Measurements from ENCODE around the gene TXNL4A.

DNA sequence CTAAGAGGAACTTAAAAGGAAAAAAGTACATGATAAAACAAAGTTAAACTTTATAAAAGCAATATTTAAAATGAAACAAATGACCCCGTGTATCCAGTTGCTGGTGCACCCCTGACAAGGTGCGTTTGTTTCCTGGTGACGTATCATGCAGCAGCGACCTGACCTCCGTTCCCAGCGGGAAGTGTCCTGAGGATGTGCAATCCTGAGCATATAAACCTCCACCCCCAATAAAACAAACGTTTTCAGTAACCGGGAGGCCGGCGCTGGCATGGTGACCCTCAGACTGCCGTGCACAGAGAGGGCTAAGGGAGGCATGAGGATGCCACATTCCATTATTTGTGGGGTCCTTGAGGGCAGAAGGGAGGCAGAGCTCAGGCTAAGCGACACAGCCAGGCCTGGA, 51.7 kb downstream of the TXNL4A start:
- TF ChIP-seq, protein P1, sequence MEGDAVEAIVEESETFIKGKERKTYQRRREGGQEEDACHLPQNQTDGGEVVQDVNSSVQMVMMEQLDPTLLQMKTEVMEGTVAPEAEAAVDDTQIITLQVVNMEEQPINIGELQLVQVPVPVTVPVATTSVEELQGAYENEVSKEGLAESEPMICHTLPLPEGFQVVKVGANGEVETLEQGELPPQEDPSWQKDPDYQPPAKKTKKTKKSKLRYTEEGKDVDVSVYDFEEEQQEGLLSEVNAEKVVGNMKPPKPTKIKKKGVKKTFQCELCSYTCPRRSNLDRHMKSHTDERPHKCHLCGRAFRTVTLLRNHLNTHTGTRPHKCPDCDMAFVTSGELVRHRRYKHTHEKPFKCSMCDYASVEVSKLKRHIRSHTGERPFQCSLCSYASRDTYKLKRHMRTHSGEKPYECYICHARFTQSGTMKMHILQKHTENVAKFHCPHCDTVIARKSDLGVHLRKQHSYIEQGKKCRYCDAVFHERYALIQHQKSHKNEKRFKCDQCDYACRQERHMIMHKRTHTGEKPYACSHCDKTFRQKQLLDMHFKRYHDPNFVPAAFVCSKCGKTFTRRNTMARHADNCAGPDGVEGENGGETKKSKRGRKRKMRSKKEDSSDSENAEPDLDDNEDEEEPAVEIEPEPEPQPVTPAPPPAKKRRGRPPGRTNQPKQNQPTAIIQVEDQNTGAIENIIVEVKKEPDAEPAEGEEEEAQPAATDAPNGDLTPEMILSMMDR (tag by site-specific recombination; IDR thresholded peaks at IDR 0.05), result no peak
- TF ChIP-seq ZNF24 (tag by site-specific recombination; IDR thresholded peaks at IDR 0.05), result no peak
- no peak for TF ChIP-seq REPIN1 (tag by site-specific recombination; IDR thresholded peaks at IDR 0.05; ENCODE audit: low read depth)
- TF ChIP-seq, protein P2, sequence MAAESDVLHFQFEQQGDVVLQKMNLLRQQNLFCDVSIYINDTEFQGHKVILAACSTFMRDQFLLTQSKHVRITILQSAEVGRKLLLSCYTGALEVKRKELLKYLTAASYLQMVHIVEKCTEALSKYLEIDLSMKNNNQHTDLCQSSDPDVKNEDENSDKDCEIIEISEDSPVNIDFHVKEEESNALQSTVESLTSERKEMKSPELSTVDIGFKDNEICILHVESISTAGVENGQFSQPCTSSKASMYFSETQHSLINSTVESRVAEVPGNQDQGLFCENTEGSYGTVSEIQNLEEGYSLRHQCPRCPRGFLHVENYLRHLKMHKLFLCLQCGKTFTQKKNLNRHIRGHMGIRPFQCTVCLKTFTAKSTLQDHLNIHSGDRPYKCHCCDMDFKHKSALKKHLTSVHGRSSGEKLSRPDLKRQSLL (tag by site-specific recombination; IDR thresholded peaks at IDR 0.05), result no peak
- TF ChIP-seq ZNF560 (tag by site-specific recombination; IDR thresholded peaks at IDR 0.05; ENCODE audit: borderline replicate concordance), result no peak
- no peak for TF ChIP-seq ZBTB1 (tag by site-specific recombination; IDR thresholded peaks at IDR 0.05)

All from HEK293 (cell line).